NCI-H2029 (cell line): ENCODE data around the gene ERMN.

Experiments used
- DNase-seq: peaks from one replicate; lab custom pipeline; 2025; lab: John Stamatoyannopoulos, UW

ERMN gene

DNA sequence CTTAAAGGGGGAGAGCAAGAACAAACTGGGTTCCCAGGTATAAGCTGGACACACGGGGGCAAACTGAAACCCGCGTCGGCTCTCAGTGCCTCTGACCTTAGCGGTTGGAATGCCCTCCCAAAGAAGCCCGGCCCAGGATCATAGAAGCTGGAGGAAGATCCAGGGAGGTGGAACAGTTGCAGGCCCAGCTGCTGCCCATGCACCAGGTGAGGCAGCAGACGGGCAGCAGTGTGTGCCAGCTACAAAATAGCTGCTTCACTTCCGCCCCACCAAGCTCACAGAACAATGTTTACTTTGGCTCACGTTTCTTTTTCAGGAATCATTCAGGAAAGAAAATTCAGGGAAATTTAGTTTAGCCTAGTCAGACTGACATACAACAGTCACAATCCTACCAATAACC is 3.9 kb upstream of the ERMN start:
- DNase-seq, result peak; percentile 84

GRCh38 chr2:157327621-157328500 is 2.2 kb upstream of the ERMN start:
- peak; percentile 53 for DNase-seq

DNA sequence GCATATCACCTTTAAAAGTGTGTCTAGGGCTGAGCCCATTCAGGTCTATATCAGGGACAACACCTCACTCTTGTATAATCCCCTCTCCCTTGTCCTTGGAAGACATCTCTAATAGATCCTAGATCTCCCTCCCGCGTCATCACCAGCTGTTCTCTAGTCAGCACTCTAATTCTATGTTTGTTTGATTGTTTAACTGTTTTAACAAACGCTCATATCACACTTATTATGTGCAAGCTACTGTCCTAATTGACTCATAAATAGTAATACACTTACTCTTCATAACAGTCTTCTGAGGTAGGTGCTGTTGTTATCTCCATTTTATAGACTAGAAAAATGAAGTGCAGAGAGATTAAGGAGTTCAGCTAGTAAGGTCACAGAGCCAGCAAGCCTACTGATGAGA is 1.6 kb upstream of the ERMN start:
- no peak for DNase-seq

DNA sequence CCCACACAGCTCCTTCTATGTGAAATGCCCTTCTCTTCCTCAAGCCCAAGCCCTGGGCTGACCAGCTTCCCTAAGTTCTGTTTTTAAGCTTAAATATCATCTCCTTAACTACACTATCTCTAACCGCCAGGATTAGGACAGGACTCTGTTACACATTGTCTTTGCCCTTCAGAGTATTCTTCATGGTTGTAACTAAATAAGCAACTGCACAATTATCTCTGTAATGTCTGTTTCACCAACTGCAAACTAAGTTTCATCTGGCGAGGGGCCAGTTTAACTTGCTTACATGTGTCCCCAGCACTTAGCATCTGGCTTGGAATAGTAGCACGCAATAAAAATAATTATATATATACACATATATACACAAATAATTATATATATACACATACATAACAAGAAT is 1.1 kb upstream of the ERMN start:
- DNase-seq, result no peak

DNA sequence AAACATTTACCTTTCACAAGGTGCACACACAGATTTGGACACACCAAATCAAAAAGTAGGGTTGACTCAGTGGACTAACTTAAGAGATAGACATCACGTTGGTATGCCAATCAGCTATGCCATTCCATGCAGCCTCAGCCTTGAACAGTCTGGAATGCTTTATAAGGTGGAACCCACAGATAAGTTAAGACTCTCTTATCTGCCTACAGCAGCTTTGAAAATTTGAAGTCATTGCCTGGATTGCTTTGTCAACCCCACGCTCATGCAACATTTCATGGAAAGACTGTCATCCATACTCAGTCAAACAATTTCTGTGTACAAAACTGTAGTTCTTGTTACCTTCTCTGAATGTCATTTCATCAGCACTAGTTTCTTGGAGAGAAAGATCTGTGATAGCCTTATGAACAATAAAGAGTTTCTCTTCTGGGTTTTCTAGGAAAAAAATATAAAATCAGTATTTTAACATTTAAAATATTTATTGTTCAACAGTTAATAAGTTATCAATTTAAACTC is 1.2 kb downstream of the ERMN start:
- no peak for DNase-seq

GRCh38 chr2:157322432-157322831 is 3.2 kb downstream of the ERMN start:
- no peak for DNase-seq

DNA sequence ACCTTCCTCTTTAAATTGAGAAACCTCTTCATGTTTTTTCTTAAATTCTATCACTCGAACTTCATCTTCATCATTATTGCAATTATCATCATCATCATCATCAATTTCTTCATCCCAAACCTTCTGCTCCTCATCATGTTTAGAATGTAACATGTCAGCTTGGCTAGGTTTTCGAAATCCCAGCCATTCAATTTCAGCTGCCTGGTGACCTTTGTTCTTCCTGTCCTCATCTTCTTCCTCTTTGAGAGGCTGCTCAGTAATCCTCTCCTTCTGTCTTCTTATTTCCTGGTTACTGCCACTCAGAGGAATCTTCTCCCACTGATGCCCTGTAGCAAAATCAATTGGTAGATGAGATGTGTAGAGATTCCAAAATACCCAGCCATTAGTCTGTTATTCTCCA is 4.2 kb downstream of the ERMN start:
- no peak for DNase-seq

GRCh38 chr2:157320409-157320808 is 5.2 kb downstream of the ERMN start:
- DNase-seq, result no peak

DNA sequence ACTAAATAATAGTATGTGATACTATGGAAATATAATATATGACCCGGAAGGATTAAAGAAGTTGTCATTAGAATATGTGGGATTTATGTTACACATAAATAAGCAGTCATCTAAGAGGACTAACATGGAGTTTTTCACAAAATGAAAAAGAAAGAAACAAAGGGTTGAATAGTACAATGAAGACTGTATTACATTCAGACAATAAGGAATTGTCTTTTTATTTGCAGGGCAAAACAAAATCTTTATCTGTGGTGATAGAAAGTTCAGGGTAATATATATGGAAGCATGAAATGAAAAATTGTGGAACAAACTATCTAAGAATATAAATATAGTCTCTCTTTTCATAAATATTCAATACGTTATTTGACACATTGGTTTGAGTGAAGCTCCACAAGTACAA is 5.8 kb downstream of the ERMN start:
- no peak for DNase-seq

DNA sequence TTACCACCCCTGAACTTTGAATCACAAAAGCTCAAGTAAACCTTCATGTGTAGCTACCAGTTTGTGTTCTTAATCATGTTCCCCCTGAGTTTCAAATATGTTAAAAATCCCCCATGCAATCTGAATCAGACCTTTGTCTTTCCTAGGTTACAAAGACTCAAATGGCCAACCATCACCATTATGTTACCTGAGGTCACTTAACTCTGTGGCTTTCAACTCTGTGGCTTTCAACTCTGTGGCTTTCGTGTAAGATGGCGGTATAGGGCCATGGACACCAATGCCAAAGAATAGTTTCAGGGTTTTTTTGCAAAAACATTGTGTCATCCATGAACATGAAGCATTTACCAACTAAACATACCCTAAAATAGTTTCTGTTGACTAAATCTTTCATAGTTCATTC is 6.7 kb downstream of the ERMN start:
- DNase-seq, result no peak

- no peak for DNase-seq
Observed at GRCh38 chr2:157315901-157316300, 9.7 kb downstream of the ERMN start.

DNA sequence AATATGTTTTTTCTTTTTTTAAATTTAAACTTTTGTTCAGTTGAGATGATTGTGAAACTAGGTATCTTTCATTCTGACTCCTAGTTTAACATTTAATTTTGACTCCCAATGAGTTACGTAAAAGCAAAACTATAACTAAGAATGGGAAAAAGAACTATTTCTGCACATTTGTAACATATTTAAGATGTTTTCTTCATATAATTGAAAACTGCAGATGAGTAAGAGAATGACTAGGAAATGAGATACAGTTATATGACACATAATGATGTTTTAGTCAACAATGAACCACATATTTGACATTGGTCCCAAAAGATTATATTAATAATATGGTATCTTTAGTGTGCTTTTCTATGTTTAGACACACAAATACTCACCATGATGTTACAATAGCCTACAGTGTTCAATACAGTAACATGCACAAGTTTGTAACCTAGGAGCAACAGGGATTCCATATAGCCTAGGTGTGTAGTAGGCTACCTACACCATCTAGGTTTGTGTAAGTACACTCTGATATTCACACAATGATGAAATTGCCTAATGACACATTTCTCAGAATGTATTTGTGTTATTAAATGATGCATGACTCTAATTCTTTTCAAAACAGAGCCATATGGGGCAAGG is 12.6 kb downstream of the ERMN start:
- DNase-seq, result no peak

GRCh38 chr2:157311706-157312105 is 13.9 kb downstream of the ERMN start:
- no peak for DNase-seq

GRCh38 chr2:157309878-157310277 is 15.7 kb downstream of the ERMN start:
- no peak for DNase-seq

GRCh38 chr2:157307021-157307420 is 18.6 kb downstream of the ERMN start:
- no peak for DNase-seq

- DNase-seq, result no peak
Observed at GRCh38 chr2:157305723-157306110, 19.9 kb downstream of the ERMN start.

DNA sequence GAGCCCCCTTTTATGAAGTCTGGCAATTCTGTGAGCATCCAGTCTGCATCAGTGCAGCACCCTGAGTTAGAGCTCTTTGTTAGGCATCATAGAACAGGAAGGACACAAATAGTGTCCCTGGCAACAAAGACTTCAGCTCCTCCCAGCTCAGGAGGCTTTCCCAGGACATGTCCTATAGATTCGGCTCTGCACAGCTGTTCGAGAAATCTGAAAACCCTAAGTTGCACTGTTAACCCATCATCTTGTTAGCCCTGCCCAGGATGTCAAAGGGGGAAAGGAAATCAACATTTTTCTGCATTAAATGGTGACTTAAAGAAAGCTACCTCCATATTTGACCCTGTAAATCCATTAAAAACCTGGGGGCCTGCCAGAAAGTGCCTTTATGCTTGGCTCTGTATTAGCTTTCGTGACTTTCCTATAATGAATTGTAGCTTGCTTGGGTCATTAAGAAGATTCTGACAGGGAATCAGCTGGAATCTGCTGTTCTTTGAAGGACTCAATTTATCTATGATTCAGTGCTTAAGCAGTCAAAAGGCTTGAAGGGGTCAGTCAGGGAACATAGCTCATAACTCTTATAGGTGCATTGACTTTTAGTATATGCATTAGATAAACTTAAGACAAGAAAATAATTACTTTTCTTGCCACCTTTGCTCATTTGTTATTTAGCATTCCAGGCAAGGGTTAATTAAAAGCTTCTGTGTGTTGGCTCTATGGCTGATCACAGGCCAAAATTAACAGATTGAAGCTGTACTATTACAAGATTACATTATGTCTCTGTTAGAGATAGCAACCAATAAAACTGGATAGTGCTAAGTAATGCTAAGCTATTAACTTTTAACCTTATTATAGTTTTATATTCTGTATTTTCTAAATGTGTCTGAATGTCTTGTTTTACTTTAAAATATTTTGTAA is 20.6 kb downstream of the ERMN start:
- DNase-seq, result no peak

GRCh38 chr2:157303612-157304011 is 22.0 kb downstream of the ERMN start:
- DNase-seq, result no peak

GRCh38 chr2:157302492-157303099 is 23.0 kb downstream of the ERMN start:
- peak; percentile 45 for DNase-seq

- DNase-seq, result no peak
Observed at GRCh38 chr2:157301307-157301706, 24.3 kb downstream of the ERMN start.

GRCh38 chr2:157296958-157297357 is 28.7 kb downstream of the ERMN start:
- no peak for DNase-seq

GRCh38 chr2:157296490-157296889 is 29.1 kb downstream of the ERMN start:
- DNase-seq, result no peak
